Type B pancreatic cell (in vitro differentiated cells): ENCODE measurements around the gene HSD17B2. TPM values are rescaled to one million over a fixed set of nuclear protein-coding genes. Genes with fewer than 3 reads are reported as not detected.

Source experiments
- DNase-seq: peaks from one replicate; pipeline ENCODE4 v3.0.0; 2021; ENCODE audit warnings: mixed read lengths; ENCODE audit not compliant: unreplicated experiment; ENCODE audit errors: extremely low spot score
- H3K27ac Mint-ChIP-seq: 2 replicates; pipeline ENCODE4 v1.8.0; 2021; ENCODE audit warnings: mild to moderate bottlenecking, mixed read lengths
- H3K27me3 Mint-ChIP-seq: 2 replicates; pipeline ENCODE4 v1.8.0; 2021; ENCODE audit warnings: mixed read lengths
- H3K36me3 Mint-ChIP-seq: 2 replicates; pipeline ENCODE4 v1.8.0; 2021; ENCODE audit warnings: mixed read lengths
- H3K4me1 Mint-ChIP-seq: one replicate; pipeline ENCODE4 v1.8.0; 2021; ENCODE audit warnings: mixed read lengths; ENCODE audit not compliant: unreplicated experiment
- H3K4me3 Mint-ChIP-seq: 2 replicates; pipeline ENCODE4 v1.8.0; 2021; ENCODE audit warnings: mild to moderate bottlenecking, mixed read lengths
- H3K9me3 Mint-ChIP-seq: 2 replicates; pipeline ENCODE4 v1.8.0; 2021; ENCODE audit warnings: mixed read lengths
- CTCF ChIP-seq: fragments of 200-600 bp; sonication (generic); conservative IDR thresholded peaks from 2 replicates; pipeline ENCODE4 v1.5.0; 2021; ENCODE audit warnings: antibody characterized with exemption, mild to moderate bottlenecking
- total RNA-seq: library from RNA; stranded (reverse); gene quantifications from 2 replicates; pipeline ENCODE4 v1.2.1, GENCODE V29; 2021; ENCODE audit warnings: low replicate concordance

HSD17B2 gene
- total RNA-seq, 1 donor from 2014 or later, result 6.8 TPM

GRCh38 chr16:82031116-82032084 is 3.7 kb upstream of the HSD17B2 start:
- Mint-ChIP-seq H3K36me3 (no peaks in the 10 kb centered on the region), H3K4me1 (peaks cover 4% of the 10 kb centered on the region), H3K9me3 (no peaks in the 10 kb centered on the region), H3K4me3 (no peak overlapping the region), H3K27ac (no peak overlapping the region), H3K27me3 (peaks cover 9% of the 10 kb centered on the region)
- peak; percentile 69 for TF ChIP-seq CTCF
- DNase-seq, result no peak

GRCh38 chr16:82033006-82033405 is 2.0 kb upstream of the HSD17B2 start:
- H3K4me1 Mint-ChIP-seq, result peaks cover 4% of the 10 kb centered on the region
- H3K36me3 Mint-ChIP-seq, result no peaks in the 10 kb centered on the region
- TF ChIP-seq CTCF, result no peak
- no peak overlapping the region for H3K4me3 Mint-ChIP-seq
- DNase-seq, result no peak
- H3K27ac Mint-ChIP-seq, result no peak overlapping the region
- H3K27me3 Mint-ChIP-seq, result peaks cover 9% of the 10 kb centered on the region
- no peaks in the 10 kb centered on the region for H3K9me3 Mint-ChIP-seq

- no peaks in the 10 kb centered on the region for H3K36me3 Mint-ChIP-seq
- no peak overlapping the region for H3K27ac Mint-ChIP-seq
- TF ChIP-seq CTCF, result no peak
- H3K27me3 Mint-ChIP-seq, result peaks cover 13% of the 10 kb centered on the region
- peaks cover 4% of the 10 kb centered on the region for H3K4me1 Mint-ChIP-seq
- H3K9me3 Mint-ChIP-seq, result no peaks in the 10 kb centered on the region
- no peak for DNase-seq
- no peak overlapping the region for H3K4me3 Mint-ChIP-seq
Measured at GRCh38 chr16:82033683-82034300, 1.3 kb upstream of the HSD17B2 start.

- TF ChIP-seq CTCF, result no peak
- Mint-ChIP-seq H3K4me3 (no peak overlapping the region), H3K27ac (no peak overlapping the region), H3K36me3 (no peaks in the 10 kb centered on the region), H3K27me3 (peaks cover 18% of the 10 kb centered on the region), H3K9me3 (peaks cover 4% of the 10 kb centered on the region), H3K4me1 (peaks cover 4% of the 10 kb centered on the region)
- no peak for DNase-seq
Measured at GRCh38 chr16:82037251-82037650, 2.2 kb downstream of the HSD17B2 start.

- peaks cover 4% of the 10 kb centered on the region for H3K4me1 Mint-ChIP-seq
- no peak overlapping the region for H3K27ac Mint-ChIP-seq
- TF ChIP-seq CTCF, result no peak
- peaks cover 4% of the 10 kb centered on the region for H3K9me3 Mint-ChIP-seq
- no peak overlapping the region for H3K4me3 Mint-ChIP-seq
- no peak for DNase-seq
- H3K27me3 Mint-ChIP-seq, result peaks cover 15% of the 10 kb centered on the region
- no peaks in the 10 kb centered on the region for H3K36me3 Mint-ChIP-seq
Measured at GRCh38 chr16:82037666-82038065, 2.6 kb downstream of the HSD17B2 start.
